ENCODE measurements around the gene PEX11G. TPM values are rescaled to one million over a fixed set of nuclear protein-coding genes. Genes with fewer than 3 reads are reported as not detected.

Gene PEX11G
- total and polyA plus RNA-seq, 10 of the 15 experiments (the other 5 are each of a cell fraction or from before 2014, with no cell fraction given), result 0.05 to 1.8 (median 0.73) TPM; not detected in 1

GRCh38 chr19:7533925-7534480 is 45.2 kb upstream of the PEX11G start:
- peak; percentile 77 for ATAC-seq
- FAIRE-seq, result peak; percentile 44
- WGBS (ENCODE audit: insufficient coverage, insufficient replicate concordance, low lambda C conversion rate, missing lambda C conversion rate), result 2% methylated on average over 40 of the region's 41 CpGs
- H3K9me3 ChIP-seq (replicated peaks; ENCODE audit: control insufficient read depth, insufficient read depth, low read length), result no peaks in the 10 kb centered on the region
- peak; percentile 37 for DNase-seq (ENCODE audit: low read depth, low spot score)
- intact Hi-C loops (cut with micrococcal nuclease; ENCODE audit: unreplicated experiment), result no loop called here
- POLR2A ChIA-PET, result interaction anchor here (0.6 to 5.1 kb wide), 2 partner anchors 12 to 661 kb away, joined by 8 to 28 read pairs; partner anchors contain the start of gene MCOLN1
- H3K79me2 ChIP-seq (ENCODE audit: control insufficient read depth, insufficient read depth, low read length), result peaks cover 10% of the 10 kb centered on the region
- H4K20me1 ChIP-seq (ENCODE audit: control insufficient read depth, insufficient read depth), result no peaks in the 10 kb centered on the region
- H3K4me3 ChIP-seq, result peak overlapping the region; percentile 93
- H3K27ac ChIP-seq (ENCODE audit: control insufficient read depth, insufficient read depth), result no peak overlapping the region; the same call in 1 of the 2 replicates
- SMC1A ChIA-PET (ENCODE audit: uncharacterized antibody, unreplicated experiment), result interaction anchor here (0.9 to 1.7 kb wide), 2 partner anchors 12 to 35 kb away, joined by 3 to 10 read pairs; partner anchors contain the start of gene MCOLN1
- RAD21 ChIA-PET (ENCODE audit: unreplicated experiment), result interaction anchor here (1.0 to 1.7 kb wide), 3 partner anchors 12 to 147 kb away, joined by 3 to 6 read pairs (median 4); partner anchors contain the start of gene MCOLN1
- peaks cover 4% of the 10 kb centered on the region for H3K4me1 ChIP-seq (ENCODE audit: control insufficient read depth, insufficient read depth, low read length)
- no TSS peak for BruUV-seq (replicated peaks)
- H3K27me3 ChIP-seq (replicated peaks in 1 of 2; ENCODE audit: control insufficient read depth in 2 of 2, insufficient read depth in 2 of 2, low read length in 1 of 2), result no peaks in the 10 kb centered on the region
- H3K36me3 ChIP-seq (ENCODE audit: control insufficient read depth in 2 of 2, insufficient read depth in 2 of 2, low read length in 1 of 2), result no peaks in the 10 kb centered on the region; a peak in 1 of 4 replicates
- H3K4me2 ChIP-seq (ENCODE audit: control insufficient read depth, insufficient read depth), result peak overlapping the region; percentile 75
- peak overlapping the region; percentile 37; the same call in 1 of the 2 replicates for H3K9ac ChIP-seq (ENCODE audit: control insufficient read depth, insufficient read depth, low read length)
- CTCF ChIA-PET, result interaction anchor here (1.1 kb wide), 1 partner anchor 11 kb away, joined by 5 read pairs; the partner anchor contains the start of gene MCOLN1
- in situ Hi-C loops (cut with MboI), result no loop called here
- H2AFZ ChIP-seq (ENCODE audit: control insufficient read depth, low read depth, low read length), result peak overlapping the region; percentile 77
- TF ChIP-seq YY1 (IDR thresholded peaks at IDR 0.05; ENCODE audit: low read depth, low read length) (peak; percentile 99), ZNF217 (IDR thresholded peaks at IDR 0.05) (no peak), NR2F1 (conservative IDR thresholded peaks at IDR 0.05) (no peak), IRF4 (IDR thresholded peaks at IDR 0.05; ENCODE audit: low read depth, low read length) (no peak), CREB1 (IDR thresholded peaks at IDR 0.05; ENCODE audit: low read depth) (peak; percentile 57; the same call in 1 of the 2 replicates), ZNF592 (IDR thresholded peaks at IDR 0.05) (peak; percentile 99), HCFC1 (IDR thresholded peaks at IDR 0.05; ENCODE audit: low read length) (peak; percentile 87), SREBF1 (IDR thresholded peaks at IDR 0.05; ENCODE audit: low read length) (no peak), MEF2A (IDR thresholded peaks at IDR 0.05; ENCODE audit: insufficient read depth, low read depth, low read length) (no peak), SP1 (IDR thresholded peaks at IDR 0.05; ENCODE audit: low read depth, low read length) (peak; percentile 74)
- TF ChIP-seq, protein P1, sequence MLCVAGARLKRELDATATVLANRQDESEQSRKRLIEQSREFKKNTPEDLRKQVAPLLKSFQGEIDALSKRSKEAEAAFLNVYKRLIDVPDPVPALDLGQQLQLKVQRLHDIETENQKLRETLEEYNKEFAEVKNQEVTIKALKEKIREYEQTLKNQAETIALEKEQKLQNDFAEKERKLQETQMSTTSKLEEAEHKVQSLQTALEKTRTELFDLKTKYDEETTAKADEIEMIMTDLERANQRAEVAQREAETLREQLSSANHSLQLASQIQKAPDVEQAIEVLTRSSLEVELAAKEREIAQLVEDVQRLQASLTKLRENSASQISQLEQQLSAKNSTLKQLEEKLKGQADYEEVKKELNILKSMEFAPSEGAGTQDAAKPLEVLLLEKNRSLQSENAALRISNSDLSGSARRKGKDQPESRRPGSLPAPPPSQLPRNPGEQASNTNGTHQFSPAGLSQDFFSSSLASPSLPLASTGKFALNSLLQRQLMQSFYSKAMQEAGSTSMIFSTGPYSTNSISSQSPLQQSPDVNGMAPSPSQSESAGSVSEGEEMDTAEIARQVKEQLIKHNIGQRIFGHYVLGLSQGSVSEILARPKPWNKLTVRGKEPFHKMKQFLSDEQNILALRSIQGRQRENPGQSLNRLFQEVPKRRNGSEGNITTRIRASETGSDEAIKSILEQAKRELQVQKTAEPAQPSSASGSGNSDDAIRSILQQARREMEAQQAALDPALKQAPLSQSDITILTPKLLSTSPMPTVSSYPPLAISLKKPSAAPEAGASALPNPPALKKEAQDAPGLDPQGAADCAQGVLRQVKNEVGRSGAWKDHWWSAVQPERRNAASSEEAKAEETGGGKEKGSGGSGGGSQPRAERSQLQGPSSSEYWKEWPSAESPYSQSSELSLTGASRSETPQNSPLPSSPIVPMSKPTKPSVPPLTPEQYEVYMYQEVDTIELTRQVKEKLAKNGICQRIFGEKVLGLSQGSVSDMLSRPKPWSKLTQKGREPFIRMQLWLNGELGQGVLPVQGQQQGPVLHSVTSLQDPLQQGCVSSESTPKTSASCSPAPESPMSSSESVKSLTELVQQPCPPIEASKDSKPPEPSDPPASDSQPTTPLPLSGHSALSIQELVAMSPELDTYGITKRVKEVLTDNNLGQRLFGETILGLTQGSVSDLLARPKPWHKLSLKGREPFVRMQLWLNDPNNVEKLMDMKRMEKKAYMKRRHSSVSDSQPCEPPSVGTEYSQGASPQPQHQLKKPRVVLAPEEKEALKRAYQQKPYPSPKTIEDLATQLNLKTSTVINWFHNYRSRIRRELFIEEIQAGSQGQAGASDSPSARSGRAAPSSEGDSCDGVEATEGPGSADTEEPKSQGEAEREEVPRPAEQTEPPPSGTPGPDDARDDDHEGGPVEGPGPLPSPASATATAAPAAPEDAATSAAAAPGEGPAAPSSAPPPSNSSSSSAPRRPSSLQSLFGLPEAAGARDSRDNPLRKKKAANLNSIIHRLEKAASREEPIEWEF (IDR thresholded peaks at IDR 0.05; ENCODE audit: insufficient replicate concordance, low read depth, low read length), result peak; percentile 45

Measured in GM12878 (cell line).